GM21423 (cell line): ENCODE data around the gene BRD4.

Experiments used
- ATAC-seq: cut with Tn5 transposase; IDR thresholded peaks from one replicate; pipeline ENCODE4 v1.9.1; 2021; ENCODE audit warnings: mild to moderate bottlenecking, moderate library complexity; ENCODE audit not compliant: unreplicated experiment

Gene BRD4

DNA sequence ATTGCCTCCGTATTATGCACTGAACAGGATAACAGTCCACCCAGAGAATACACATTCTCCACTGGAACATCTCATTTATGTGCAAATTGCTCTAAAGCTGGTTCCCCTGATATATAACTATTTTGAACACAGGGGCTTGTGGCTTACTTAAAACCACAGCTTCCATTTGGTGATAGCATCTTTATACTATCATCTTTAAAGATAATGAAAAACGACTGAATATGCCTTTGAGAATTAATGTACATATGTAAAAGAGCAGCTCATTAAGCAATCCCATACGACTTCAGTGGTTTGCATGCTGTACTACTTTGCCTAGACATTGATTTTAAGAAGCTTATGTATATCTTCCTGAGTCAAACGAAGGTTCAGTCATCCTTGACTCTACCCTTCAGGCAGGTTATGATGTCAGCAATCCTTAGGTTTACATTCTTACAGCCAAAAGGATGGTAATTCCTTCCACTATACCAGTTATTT is 40.8 kb downstream of the BRD4 start:
- no peak for ATAC-seq

- ATAC-seq: no peak
These were observed 41.2 kb downstream of the BRD4 start for GRCh38 chr19:15291089-15291488.

DNA sequence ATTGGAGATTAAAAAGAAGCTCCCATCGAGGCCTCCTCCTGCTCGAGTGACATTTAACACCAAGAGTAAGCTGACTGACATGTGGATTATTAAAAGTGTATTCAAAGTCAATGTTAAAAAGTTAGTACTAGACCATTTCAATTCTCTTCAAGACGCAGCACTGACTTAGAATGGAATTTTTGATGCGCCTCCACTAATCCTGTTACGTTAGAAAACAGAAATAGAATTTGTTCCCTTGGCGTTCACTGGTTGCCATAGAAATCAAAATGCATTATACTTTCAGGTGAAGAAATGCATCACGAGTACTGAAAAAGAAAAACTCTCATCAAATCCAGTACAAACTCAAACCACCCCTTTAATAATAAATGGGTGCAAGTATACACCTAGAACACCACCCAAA is 42.2 kb downstream of the BRD4 start:
- ATAC-seq: no peak

GRCh38 chr19:15289673-15290072 is 42.7 kb downstream of the BRD4 start:
- no peak for ATAC-seq

DNA sequence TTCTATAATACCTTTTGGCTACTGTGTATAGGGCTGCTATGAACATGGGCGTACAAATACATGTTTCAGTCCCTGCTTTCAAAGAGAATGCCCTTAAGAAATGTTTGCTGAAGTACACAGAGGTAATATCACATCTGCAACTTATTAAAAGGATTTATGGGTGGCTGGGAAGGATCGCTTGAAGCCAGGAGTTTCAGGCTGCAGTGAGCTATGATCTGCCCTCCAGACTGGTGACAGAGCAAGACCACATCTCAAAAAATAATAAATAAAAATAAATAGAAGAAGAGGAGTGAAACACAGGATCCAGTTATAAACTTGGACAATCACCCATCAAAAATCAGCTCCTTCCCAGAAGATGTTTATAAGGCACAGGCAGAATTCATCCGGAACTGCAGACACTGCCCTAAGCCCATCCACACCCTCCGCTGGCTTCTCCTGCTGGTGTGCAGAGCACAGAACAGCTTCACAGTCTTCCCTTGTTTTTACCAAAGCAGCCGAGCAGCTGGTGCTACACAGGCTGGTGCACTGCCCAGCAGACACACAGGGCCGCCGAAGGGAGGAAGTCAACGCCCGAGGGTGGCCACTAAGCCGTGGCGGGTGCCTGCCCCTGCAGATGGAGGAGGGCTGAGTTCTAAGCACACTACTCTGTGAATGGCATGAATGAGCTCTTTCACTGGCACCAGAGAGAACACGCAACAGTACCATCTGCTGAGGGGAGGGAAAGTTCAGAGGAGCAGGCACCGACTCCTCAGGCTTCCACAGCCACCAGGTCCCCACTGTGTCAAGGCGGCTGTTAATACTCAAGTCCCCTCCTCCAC is 44.0 kb downstream of the BRD4 start:
- no peak for ATAC-seq

GRCh38 chr19:15287496-15287895 is 44.8 kb downstream of the BRD4 start:
- ATAC-seq: no peak

GRCh38 chr19:15286688-15287365 is 45.5 kb downstream of the BRD4 start:
- no peak for ATAC-seq

GRCh38 chr19:15285896-15286591 is 46.3 kb downstream of the BRD4 start:
- no peak for ATAC-seq

GRCh38 chr19:15284896-15285295 is 47.4 kb downstream of the BRD4 start:
- no peak for ATAC-seq

DNA sequence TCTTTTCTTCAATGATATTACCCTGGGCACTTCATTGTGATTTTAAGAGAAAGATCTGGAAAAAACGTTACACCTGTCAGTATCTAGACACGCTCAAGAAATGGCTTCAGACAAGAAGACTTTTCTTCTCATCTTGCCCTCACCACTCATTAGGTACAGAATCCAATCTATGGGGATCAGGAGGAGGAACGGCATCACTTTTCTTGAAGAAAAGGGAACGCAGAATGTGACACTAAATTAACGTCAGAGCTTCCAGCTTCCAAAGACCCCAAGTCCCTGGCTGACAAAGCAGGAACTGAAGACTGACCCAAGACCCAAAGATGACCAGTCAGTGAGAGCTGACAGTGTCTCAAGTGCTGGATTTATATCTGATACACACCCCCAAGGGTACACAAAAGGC is 48.2 kb downstream of the BRD4 start:
- no peak for ATAC-seq

- ATAC-seq: no peak
These were observed 49.0 kb downstream of the BRD4 start for GRCh38 chr19:15283141-15283883.

DNA sequence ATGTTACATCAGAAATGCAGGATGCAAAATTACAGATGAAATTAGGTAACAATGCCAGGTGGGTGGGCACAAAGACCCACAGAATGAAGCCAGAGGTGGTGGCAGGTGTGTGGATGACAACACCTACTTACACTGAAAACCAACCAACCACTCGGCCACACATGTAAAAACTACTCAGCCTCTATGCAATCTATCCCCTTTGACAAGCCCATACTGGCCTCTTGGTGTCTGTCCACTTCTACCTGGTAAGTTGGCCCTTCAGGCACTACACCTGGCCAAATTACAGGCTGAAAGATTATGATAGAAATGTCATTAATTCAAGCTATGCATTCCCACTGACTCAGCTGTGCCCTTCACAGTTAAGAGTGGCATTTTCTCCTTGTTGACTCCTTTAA is 50.0 kb downstream of the BRD4 start:
- ATAC-seq: no peak

GRCh38 chr19:15280915-15281683 is 51.2 kb downstream of the BRD4 start:
- ATAC-seq: no peak

DNA sequence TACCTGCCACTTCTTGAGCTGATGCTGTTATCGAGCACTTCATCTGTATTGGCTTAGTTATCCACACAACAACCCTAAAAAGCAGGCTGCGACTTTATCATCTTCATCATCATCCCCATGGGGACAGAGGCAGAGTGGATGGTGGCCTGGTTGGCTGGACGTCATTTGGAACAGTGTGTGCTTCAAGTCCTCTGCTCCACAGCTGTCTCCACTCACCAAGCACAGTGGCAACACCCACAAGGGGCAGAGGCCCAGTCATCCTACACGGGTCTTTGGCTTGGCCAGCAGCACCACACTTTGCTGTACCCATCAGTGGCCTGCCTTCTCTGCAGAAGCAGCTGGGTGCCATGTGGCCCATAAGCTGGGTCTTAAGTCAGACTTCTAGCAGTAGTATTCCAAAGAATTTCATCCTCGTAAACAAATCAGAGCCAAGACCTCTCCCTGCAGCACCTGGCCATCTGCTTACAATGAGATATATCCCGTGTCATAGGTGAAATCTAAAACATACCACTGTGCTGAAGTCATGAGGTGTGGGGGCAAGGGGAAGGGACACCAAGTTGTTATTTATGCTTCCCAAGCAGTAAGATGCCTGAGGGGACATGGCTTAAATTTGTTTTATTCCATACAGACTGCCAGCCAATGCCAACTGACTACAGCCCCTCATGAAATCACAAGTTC is 52.2 kb downstream of the BRD4 start:
- ATAC-seq: no peak

DNA sequence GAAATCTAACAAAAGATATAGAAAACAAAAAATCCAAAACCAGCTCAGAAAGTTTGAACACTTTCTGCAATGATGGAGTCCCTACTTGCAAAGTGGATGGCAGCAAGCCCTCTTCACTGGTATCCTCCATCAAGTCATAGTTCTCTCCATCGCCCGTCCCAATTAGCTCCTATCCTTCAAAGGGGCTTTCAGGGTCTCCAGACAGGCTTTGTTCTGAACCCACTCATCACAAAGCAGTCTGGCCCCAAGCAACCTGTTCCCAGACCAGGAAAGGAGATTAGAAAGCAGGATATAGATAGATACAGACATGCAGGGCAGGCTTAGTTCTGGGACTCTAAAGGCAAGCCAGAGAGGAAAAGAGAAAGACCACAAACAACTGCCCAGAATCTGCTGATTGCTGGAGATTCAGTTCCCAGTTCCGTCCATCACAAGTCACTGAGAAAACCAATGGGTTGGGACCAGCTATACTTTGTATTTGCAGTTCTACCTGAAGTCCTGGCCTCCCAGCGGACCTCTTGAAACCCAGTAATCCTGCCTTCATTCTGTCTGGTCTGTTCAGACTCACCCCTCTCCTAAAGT is 52.9 kb downstream of the BRD4 start:
- no peak for ATAC-seq

DNA sequence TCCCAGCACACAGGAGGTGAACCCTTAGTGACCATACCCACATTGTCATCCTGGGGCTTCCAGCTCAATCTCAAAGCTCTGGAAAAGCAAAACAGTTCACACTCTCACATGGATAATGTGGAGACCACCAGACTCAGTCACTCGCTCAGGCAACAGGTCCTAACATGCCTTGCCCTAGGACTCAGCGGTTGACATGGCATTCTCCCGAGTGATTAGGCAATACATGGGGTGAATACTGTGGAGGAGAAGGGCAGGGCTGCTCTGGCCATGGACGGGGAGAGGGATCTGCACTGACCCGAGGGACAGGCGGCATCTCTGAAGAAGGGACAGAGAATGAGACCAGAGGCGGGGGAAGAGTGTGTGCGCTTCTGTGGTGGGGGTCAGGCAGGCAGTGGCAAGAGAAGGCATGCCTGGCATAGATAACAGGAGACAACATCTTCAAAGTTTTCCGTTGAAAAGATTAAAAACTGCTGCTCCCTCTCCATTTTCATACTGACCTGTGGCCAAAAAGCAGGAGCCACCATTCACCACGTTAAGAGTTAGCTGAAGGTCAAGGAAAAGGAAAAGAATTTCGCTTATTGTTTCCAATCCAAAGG is 55.6 kb downstream of the BRD4 start:
- no peak for ATAC-seq

GRCh38 chr19:15274477-15274876 is 57.9 kb downstream of the BRD4 start:
- ATAC-seq: no peak

- no peak for ATAC-seq
These were observed 62.5 kb downstream of the BRD4 start for GRCh38 chr19:15269806-15270205.

GRCh38 chr19:15268928-15269253 is 63.4 kb downstream of the BRD4 start:
- ATAC-seq: no peak
